GM23338 (cell line): ENCODE results near the gene IFI27. TPM values are rescaled to one million over a fixed set of nuclear protein-coding genes. Genes with fewer than 3 reads are reported as not detected.

Experiments used
- ATAC-seq: fragments of 200-7000 bp; cut with Tn5 transposase; 3 replicates; pipeline ENCODE4 v1.9.1; 2020
- DNase-seq: peaks from one replicate; pipeline ENCODE4 v3.0.0-alpha.2; 2015; ENCODE audit warnings: low spot score
- H2AFZ ChIP-seq: fragments of 200-600 bp; sonication (generic); 2 replicates; pipeline ENCODE4 v1.8.0; 2016; ENCODE audit warnings: antibody characterized with exemption, mild to moderate bottlenecking, moderate library complexity
- H3F3A ChIP-seq: fragments of 200-600 bp; sonication (generic); replicated peaks from 2 replicates; pipeline ENCODE4 v1.8.0; 2017; ENCODE audit warnings: antibody characterized with exemption, mixed run types, low read depth
- H3K27ac ChIP-seq: fragments of 200-600 bp; sonication (generic); 2 replicates; pipeline ENCODE4 v1.6.1; 2016; ENCODE audit warnings: low read depth
- H3K27me3 ChIP-seq: fragments of 200-600 bp; sonication (generic); 2 replicates; pipeline ENCODE4 v1.8.0; 2016; ENCODE audit warnings: mild to moderate bottlenecking, mixed run types, moderate library complexity; ENCODE audit not compliant: insufficient read depth
- H3K36me3 ChIP-seq: fragments of 200-600 bp; sonication (generic); 2 replicates; pipeline ENCODE4 v1.8.0; 2016; ENCODE audit warnings: mild to moderate bottlenecking; ENCODE audit not compliant: insufficient read depth
- H3K4me1 ChIP-seq: fragments of 200-600 bp; sonication (generic); 2 replicates; pipeline ENCODE4 v1.8.0; 2016; ENCODE audit warnings: mild to moderate bottlenecking, moderate library complexity; ENCODE audit not compliant: insufficient read depth
- H3K4me2 ChIP-seq: fragments of 200-600 bp; sonication (generic); 2 replicates; pipeline ENCODE4 v1.7.1; 2017; ENCODE audit warnings: mixed run types
- H3K4me3 ChIP-seq: fragments of 200-600 bp; sonication (generic); 2 replicates; pipeline ENCODE4 v1.6.1; 2016; ENCODE audit warnings: mixed run types
- H3K79me2 ChIP-seq: fragments of 200-600 bp; sonication (generic); replicated peaks from 2 replicates; pipeline ENCODE4 v1.8.0; 2017; ENCODE audit warnings: mild to moderate bottlenecking; ENCODE audit not compliant: insufficient read depth
- H3K9me2 ChIP-seq: fragments of 200-600 bp; sonication (generic); 2 replicates; pipeline ENCODE4 v1.8.0; 2017; ENCODE audit not compliant: insufficient read depth
- H4K20me1 ChIP-seq: fragments of 200-600 bp; sonication (generic); replicated peaks from 2 replicates; pipeline ENCODE4 v1.8.0; 2017; ENCODE audit warnings: mild to moderate bottlenecking; ENCODE audit not compliant: insufficient read depth
- H3K27ac Mint-ChIP-seq: 2 replicates; pipeline ENCODE4 v1.8.0; 2020; ENCODE audit warnings: inconsistent platforms, mild to moderate bottlenecking, moderate library complexity, mixed read lengths
- H3K27me3 Mint-ChIP-seq: 3 replicates; pipeline ENCODE4 v1.8.0; 2022; ENCODE audit warnings: low read depth, mild to moderate bottlenecking, moderate library complexity, mixed read lengths, inconsistent platforms; ENCODE audit not compliant: insufficient read depth, poor library complexity
- H3K36me3 Mint-ChIP-seq: 3 replicates; pipeline ENCODE4 v1.8.0; 2021; ENCODE audit warnings: low read depth, mild to moderate bottlenecking, inconsistent platforms, moderate library complexity, mixed read lengths
- H3K4me1 Mint-ChIP-seq: 3 replicates; pipeline ENCODE4 v1.8.0; 2020; ENCODE audit warnings: mild to moderate bottlenecking, inconsistent platforms, mixed read lengths
- H3K4me3 Mint-ChIP-seq: 3 replicates; pipeline ENCODE4 v1.8.0; 2021; ENCODE audit warnings: moderate library complexity, mild to moderate bottlenecking, inconsistent platforms, mixed read lengths
- H3K9me3 Mint-ChIP-seq: 3 replicates; pipeline ENCODE4 v1.8.0; 2020; ENCODE audit warnings: moderate library complexity, mild to moderate bottlenecking, inconsistent platforms, mixed read lengths
- CREB1 ChIP-seq: fragments of 250-450 bp; sonication (Bioruptor Pico); IDR thresholded peaks from 2 replicates; pipeline ENCODE4 v1.5.0; 2020; ENCODE audit warnings: low read depth, mild to moderate bottlenecking, moderate library complexity
- ETS1 ChIP-seq: IDR thresholded peaks from 2 replicates; pipeline ENCODE4 v1.6.1; 2016; ENCODE audit warnings: antibody characterized with exemption
- EZH2 ChIP-seq: fragments of 200-600 bp; sonication (generic); IDR thresholded peaks from one replicate; pipeline ENCODE4 v1.8.0; 2017; ENCODE audit warnings: antibody characterized with exemption, mild to moderate bottlenecking, low read depth; ENCODE audit not compliant: unreplicated experiment
- EZH2phosphoT487 ChIP-seq: fragments of 200-600 bp; sonication (generic); IDR thresholded peaks from one replicate; pipeline ENCODE4 v1.8.1; 2018; ENCODE audit warnings: antibody characterized with exemption; ENCODE audit not compliant: unreplicated experiment
- JUNB ChIP-seq: IDR thresholded peaks from one replicate; pipeline ENCODE4 v1.6.1; 2016; ENCODE audit warnings: antibody characterized with exemption; ENCODE audit not compliant: unreplicated experiment
- NANOG ChIP-seq: IDR thresholded peaks from 2 replicates; pipeline ENCODE4 v1.6.1; 2016; ENCODE audit warnings: antibody characterized with exemption, borderline replicate concordance
- POLR2AphosphoS5 ChIP-seq: IDR thresholded peaks from 2 replicates; pipeline ENCODE4 v1.6.1; 2016; ENCODE audit warnings: antibody characterized with exemption, low read depth
- REST ChIP-seq: IDR thresholded peaks from one replicate; pipeline ENCODE4 v1.6.1; 2018; ENCODE audit warnings: antibody characterized with exemption; ENCODE audit not compliant: unreplicated experiment
- ZNF114 ChIP-seq: fragments of 250-450 bp; sonication (Bioruptor Pico); IDR thresholded peaks from 2 replicates; pipeline ENCODE4 v1.5.0; 2020; ENCODE audit warnings: mild to moderate bottlenecking, moderate library complexity
- ZNF462 ChIP-seq: fragments of 250-450 bp; sonication (Bioruptor Pico); IDR thresholded peaks from 2 replicates; pipeline ENCODE4 v1.5.0; 2020; ENCODE audit warnings: mild to moderate bottlenecking, moderate library complexity
- polyA plus RNA-seq: library from polyadenylated mRNA; unstranded; fragments of >200 nt; fragmentation: Nextera tagmentation; extraction: Ambion mirVana; gene quantifications from 2 replicates; pipeline ENCODE4 v1.2.1, GENCODE V29; 2016
- total RNA-seq: library from RNA; depleted of rRNA; stranded (reverse); fragments of >200 nt; shearing (Covaris generic); gene quantifications from 2 replicates; pipeline ENCODE4 v1.2.3, GENCODE V29; 2014

The IFI27 gene
- total and polyA plus RNA-seq, 2 experiments from 2014 or later: 0.49 to 1.2 TPM

- Mint-ChIP-seq H3K9me3 (peaks cover 8% of the 10 kb centered on the region; the same call in 2 of the 3 replicates), H3K4me3 (no peak overlapping the region), H3K27ac (no peak overlapping the region), H3K36me3 (no peaks in the 10 kb centered on the region), H3K27me3 (peaks cover 4% of the 10 kb centered on the region), H3K4me1 (peaks cover 5% of the 10 kb centered on the region; the same call in 2 of the 3 replicates)
- no peaks in the 10 kb centered on the region for H3K4me1 ChIP-seq
- ATAC-seq: no peak
- no peak overlapping the region for H2AFZ ChIP-seq
- H3K9me2 ChIP-seq: peaks cover under 1% of the 10 kb centered on the region; the same call in 1 of the 2 replicates
- H3K36me3 ChIP-seq: no peaks in the 10 kb centered on the region
- no peaks in the 10 kb centered on the region for H3F3A ChIP-seq
- H3K27ac ChIP-seq: no peak overlapping the region
- H3K79me2 ChIP-seq: no peaks in the 10 kb centered on the region
- H3K4me2 ChIP-seq: no peak overlapping the region
- DNase-seq: no peak
- TF ChIP-seq NANOG (no peak), ZNF462 (CRISPR knock-in tag) (no peak), EZH2 (no peak), JUNB (no peak), CREB1 (CRISPR knock-in tag) (no peak), EZH2phosphoT487 (no peak), POLR2AphosphoS5 (no peak), REST (no peak), ZNF114 (CRISPR knock-in tag) (no peak), ETS1 (no peak)
- no peaks in the 10 kb centered on the region for H4K20me1 ChIP-seq
- no peak overlapping the region for H3K4me3 ChIP-seq
- no peaks in the 10 kb centered on the region for H3K27me3 ChIP-seq
These were observed 5.1 kb downstream of the IFI27 start for GRCh38 chr14:94115631-94116030.
